Measurements from ENCODE around the gene TMEM87B.

TMEM87B gene, protein sequence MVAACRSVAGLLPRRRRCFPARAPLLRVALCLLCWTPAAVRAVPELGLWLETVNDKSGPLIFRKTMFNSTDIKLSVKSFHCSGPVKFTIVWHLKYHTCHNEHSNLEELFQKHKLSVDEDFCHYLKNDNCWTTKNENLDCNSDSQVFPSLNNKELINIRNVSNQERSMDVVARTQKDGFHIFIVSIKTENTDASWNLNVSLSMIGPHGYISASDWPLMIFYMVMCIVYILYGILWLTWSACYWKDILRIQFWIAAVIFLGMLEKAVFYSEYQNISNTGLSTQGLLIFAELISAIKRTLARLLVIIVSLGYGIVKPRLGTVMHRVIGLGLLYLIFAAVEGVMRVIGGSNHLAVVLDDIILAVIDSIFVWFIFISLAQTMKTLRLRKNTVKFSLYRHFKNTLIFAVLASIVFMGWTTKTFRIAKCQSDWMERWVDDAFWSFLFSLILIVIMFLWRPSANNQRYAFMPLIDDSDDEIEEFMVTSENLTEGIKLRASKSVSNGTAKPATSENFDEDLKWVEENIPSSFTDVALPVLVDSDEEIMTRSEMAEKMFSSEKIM

DNA sequence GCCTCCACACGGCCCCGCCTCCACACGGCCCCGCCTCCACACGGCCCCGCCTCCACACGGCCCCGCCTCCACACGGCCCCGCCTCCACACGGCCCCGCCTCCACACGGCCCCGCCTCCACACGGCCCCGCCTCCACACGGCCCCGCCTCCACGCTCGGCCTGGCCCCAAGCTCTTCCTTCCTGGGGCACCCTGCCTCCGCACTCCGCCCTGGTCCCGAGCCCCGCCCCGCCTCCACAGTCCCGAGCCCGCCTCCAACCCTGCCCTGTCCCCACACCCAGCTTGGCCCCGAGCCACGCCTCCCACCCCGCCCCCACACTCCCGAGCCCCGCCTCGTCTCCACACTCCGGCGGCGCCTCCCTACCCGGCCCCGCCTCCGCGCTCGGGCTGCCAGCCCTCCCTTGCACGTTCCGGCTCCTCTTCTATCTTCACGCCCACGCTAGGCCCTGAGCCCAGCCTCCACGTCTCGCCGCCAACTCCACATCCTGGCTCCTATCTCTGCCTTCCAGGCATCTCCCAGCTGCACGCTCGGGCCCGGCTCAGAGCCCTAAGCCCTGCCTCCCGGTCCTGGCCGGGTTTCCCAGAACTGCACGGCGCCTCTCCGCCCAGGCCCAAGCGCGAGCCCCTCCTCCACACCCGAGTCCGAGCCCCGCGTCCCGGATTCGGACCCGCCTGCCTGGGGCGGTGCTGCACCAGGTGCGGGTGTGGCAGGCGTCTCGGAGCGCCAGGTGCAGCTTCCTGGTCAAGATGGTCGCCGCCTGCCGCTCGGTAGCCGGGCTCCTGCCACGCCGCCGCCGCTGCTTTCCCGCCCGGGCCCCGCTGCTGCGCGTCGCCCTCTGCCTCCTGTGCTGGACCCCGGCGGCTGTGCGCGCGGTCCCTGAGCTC, at the start of gene TMEM87B:
Gene TMEM87B (plus strand): TSS at position 423 of the 883 bp plus-strand sequence. CDS start 323 bp downstream, at position 746.
- DNase-seq (ENCODE audit: low spot score) = peak; percentile 99

- no peak for DNase-seq (ENCODE audit: low spot score)
Measured at GRCh38 chr2:112005406-112006075, 49.5 kb upstream of the TMEM87B start.

- no peak for DNase-seq (ENCODE audit: low spot score)
Measured at GRCh38 chr2:112006076-112006410, 49.0 kb upstream of the TMEM87B start.

DNA sequence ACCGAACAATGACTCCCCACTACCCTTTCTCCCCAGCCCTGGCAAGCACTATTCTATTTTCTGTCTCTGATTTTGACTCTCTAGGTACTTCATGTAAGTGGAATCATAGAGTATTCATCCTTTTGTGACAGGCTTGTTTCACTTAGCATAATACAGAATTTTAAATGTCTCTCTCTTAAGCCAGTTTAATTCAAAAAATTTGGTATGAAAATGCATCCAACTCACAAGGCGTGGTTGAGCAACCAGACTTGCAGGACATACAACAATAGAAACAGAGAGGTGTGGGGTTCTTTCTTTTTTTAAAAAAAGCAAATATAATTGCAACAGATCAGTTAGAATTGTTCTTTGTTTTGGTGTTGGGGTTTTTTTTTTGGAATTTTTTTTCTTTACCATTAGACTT, 47.6 kb upstream of the TMEM87B start:
- DNase-seq (ENCODE audit: low spot score) = no peak

GRCh38 chr2:112008910-112009485, 46.1 kb upstream of the TMEM87B start:
- no peak for DNase-seq (ENCODE audit: low spot score)

DNA sequence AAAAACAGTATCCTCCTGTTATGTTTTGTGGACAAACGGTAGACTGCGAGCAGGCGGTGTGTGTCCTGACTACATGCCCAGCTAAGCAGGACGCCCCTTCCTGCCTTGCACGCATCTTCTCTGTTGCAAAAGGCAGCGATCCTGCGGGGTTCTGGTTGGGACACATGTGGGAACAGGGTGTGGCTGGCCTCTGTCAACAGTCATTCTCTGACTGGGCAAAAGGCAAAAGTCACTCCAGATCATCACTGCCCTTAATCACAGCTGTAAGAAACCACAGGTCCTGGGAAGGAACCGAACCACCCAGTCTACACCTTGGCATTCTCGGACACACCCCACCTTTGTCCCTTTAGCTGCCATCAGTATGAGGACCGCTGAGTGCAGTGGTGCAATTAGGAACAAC, 44.3 kb upstream of the TMEM87B start:
- DNase-seq (ENCODE audit: low spot score) = no peak

DNA sequence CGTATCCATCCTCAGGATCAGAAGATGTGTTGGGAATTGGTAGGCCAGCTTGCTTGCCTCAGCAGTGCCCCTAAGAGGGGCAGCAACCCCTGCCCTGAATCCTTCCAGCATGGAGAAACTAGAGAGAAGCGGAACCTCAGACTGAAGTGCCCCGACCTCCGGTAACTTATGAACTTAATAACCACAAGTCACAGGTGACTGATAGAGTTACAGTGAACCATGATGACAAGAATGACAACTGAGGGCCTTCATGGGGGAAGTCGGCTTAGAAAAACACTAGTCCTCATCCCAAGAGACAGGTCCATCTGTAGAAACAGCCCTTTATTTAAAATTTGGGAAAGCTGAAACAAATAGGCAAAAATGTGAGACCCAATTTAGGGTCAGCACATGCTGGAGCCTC, 42.5 kb upstream of the TMEM87B start:
- DNase-seq (ENCODE audit: low spot score) = no peak

- no peak for DNase-seq (ENCODE audit: low spot score)
Measured at GRCh38 chr2:112018846-112019245, 36.2 kb upstream of the TMEM87B start.

DNA sequence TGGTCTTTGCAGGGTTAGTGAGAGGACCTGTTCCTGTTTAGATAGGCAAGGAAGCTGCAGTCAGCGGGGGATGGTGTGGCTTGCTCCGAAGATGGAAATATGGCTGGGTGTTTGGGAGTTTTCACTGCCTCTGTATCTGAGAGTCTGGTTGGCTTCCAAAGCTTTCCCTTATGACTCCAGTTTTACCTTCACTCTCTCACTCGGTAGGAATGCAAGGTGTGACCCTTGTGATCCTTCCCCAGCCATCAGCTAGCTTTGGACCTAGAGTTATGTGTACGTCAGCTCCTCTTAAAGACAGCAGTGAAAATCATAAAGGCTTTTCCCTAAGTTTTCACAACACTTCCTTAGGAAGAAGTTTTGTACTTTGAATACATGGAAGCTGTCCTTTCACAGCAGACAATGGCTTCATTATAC, 35.5 kb upstream of the TMEM87B start:
- DNase-seq (ENCODE audit: low spot score) = no peak

DNA sequence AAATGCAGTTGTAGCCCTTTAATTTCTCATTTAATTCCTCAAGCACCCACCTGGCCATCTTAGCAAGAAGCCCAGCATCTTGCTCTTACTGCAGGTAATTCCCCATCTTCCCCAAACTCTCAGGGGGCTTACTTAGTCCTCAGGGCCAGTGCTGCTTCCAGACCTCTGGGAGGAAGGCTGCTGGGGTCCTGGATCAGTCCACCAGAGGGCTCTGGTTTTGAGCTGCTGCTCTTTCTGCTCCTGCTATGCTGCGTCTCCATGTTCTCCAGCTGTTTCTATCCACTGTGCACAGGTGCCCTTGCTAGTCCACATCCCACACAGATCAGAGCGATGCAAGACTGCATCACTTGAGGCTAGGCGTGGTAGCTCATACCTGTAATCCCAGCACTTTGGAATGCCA, 34.5 kb upstream of the TMEM87B start:
- no peak for DNase-seq (ENCODE audit: low spot score)

DNA sequence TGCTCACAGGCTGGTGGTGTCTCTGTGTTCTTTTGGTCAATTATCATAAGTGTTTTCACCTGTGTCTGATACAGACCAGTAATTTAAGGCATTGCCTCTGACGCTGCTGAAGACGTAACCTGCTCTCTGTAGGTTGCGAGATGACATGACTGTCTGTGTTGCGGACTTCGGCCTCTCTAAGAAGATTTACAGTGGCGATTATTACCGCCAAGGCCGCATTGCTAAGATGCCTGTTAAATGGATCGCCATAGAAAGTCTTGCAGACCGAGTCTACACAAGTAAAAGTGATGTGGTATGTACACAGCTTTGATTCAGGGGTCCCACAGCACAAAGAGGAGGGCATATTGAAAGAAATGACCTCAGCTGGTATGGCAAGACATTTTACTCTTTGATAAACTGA, 33.8 kb upstream of the TMEM87B start:
- DNase-seq (ENCODE audit: low spot score) = no peak

DNA sequence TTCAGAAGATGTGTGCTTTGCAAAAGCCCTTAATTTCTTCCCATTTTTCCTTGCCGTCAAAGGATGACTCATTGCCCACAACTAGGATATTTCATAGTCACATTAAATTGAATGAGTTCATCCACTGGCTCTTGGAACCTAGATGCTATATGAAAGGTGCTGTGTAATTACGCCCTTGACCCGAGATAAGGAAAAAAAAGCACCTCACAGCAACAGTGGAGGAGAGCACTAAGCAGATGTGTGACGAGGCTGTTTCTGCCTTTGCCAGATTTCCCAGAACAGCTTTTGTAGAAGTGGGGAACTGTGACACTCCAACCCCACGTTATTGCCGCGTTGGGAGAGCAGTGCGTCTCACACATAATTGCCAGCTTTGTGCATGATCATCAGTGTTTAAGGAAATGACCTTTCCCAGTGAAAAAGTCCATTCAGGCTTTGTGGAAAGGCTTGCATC, 33.3 kb upstream of the TMEM87B start:
- DNase-seq (ENCODE audit: low spot score) = no peak

- no peak for DNase-seq (ENCODE audit: low spot score)
Measured at GRCh38 chr2:112023707-112024106, 31.4 kb upstream of the TMEM87B start.

DNA sequence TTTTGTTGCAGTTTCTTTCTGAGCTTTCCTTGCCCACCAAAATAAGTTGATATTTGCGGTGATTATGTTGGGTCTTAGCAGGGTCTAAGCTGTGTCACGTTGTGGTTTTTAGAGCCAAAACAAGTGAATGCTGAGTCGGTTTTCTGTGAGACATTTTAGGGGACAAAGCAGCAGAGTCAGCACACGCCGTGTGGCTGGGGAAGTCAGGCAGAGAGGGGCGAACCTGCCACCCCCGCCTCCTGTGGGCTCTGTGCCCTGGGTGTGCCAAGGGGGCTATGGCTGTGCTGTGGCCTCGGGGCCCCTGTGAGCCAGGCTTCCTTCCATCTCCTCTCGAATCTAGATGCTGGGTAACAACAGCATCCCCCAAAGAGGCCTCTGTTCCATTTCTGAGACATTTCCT, 30.8 kb upstream of the TMEM87B start:
- peak; percentile 43 for DNase-seq (ENCODE audit: low spot score)

GRCh38 chr2:112024896-112025491, 30.1 kb upstream of the TMEM87B start:
- DNase-seq (ENCODE audit: low spot score) = no peak

DNA sequence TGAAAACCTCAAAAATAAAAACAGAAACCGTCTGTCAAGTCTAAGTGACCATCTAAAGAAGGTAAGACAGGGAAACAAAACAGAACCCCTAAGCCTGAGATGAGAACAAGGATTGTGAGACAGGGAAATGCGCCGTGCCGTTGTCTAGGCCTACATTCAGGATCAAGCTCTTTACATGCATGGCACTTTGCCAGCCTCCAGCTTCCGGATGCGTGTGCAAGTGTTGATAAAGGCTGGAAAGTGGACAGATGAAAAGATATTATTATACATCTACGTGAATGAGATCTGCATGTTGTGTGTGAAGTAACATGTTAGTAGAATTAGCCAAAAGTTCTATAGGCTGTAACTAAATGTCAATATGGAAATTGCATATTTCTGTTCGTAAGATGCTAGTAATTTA, 28.6 kb upstream of the TMEM87B start:
- no peak for DNase-seq (ENCODE audit: low spot score)

DNA sequence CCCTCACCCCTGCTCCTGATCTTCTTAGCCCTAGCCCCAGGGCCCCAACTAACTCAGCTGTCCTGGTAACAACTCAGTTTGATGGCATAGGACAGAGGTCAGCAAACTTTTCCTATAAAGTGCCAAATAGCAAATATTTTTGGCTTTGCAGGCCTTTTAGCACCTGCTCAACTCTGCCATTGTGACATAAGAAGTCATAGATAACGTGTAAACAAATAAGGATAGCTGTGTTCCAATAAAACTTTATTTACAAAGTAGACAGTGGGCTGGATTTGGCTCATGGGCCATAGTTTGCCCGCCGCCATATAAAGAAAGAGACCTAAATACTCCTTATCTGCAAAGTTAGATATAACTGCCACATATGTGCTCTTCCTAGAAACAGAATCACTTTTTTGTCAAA, 27.3 kb upstream of the TMEM87B start:
- DNase-seq (ENCODE audit: low spot score) = no peak

DNA sequence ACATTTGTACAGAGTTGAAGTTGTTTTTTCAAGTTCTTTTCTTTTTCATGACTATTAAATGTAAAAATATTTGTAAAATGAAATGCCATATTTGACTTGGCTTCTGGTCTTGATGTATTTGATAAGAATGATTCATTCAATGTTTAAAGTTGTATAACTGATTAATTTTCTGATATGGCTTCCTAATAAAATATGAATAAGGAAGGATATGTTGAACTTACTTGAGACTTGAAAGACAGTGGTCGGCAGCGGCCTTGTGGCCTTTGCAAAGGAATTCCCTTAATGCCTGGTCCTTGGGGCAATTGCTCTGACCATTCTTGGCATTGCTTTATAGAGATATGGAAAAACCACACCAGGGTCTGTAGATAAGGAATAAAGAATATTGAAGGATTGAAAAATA, 25.9 kb upstream of the TMEM87B start:
- no peak for DNase-seq (ENCODE audit: low spot score)

DNA sequence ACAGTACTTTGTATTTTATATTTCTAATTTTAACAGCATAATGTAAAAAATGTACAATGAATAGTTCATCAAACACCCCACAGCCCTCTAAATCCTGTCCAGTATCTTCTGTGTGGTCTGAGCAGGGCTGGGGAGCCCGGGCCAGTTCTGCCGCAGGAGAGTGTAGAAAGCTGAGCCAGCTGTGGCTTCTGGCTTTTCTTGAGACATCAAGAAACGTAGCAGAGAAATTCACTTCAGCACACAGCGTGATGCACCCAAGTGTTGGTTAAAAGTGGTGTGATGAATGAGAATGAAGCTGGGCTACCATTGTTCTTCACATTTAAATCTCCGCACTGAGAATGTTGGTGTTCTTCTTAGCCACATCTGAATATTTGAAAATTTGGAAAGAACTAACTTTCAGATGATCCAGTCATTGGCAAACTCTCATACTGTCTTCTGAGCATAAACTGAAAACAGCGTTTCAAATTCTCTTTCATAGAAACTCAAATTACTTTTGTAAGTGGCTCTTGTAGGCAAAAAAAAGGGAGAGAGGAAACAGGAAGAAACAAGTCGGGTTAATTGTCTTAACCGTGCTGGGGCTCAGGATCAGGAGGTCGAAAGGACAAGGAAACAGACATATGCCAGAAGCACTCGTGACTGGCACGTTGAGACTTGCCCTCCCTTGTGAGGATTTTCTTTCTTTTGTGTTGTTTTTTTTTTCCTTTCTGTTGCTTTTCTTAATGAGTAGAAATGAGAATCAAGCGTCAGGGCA, 23.4 kb upstream of the TMEM87B start:
- DNase-seq (ENCODE audit: low spot score) = peak; percentile 42

- no peak for DNase-seq (ENCODE audit: low spot score)
Measured at GRCh38 chr2:112032224-112032586, 22.9 kb upstream of the TMEM87B start.

Measured in Ammon's horn (tissue), 1 donor.